ENCODE measurements around the gene SORCS3. TPM values are rescaled to one million over a fixed set of nuclear protein-coding genes. Genes with fewer than 3 reads are reported as not detected.

SORCS3 gene
- total RNA-seq, 1 experiment from 2014 or later: 0.04 TPM

- H2AFZ ChIP-seq (ENCODE audit: low read length): no peak overlapping the region
- no peak overlapping the region for H3K18ac ChIP-seq (ENCODE audit: insufficient read length, low read depth, low read length)
- no peak overlapping the region for H3K4ac ChIP-seq (ENCODE audit: low read depth, low read length)
- no peak overlapping the region for H4K5ac ChIP-seq (ENCODE audit: insufficient read length, low read depth, low read length)
- H3K4me1 ChIP-seq (ENCODE audit: insufficient read depth, low read length): no peaks in the 10 kb centered on the region
- no peak overlapping the region for H4K8ac ChIP-seq (replicated peaks; ENCODE audit: insufficient read length, low read depth, low read length)
- H3K9ac ChIP-seq (ENCODE audit: extremely low read depth, insufficient read length, low read length): no peak overlapping the region
- DNase-seq: no peak
- H3K4me2 ChIP-seq (ENCODE audit: insufficient read depth, insufficient read length, low read length): no peak overlapping the region
- H4K91ac ChIP-seq (ENCODE audit: insufficient read length, low read depth, low read length): no peak overlapping the region
- H3K23me2 ChIP-seq (ENCODE audit: insufficient read length, low read depth, low read length, poor library complexity, severe bottlenecking): no peaks in the 10 kb centered on the region
- H3T11ph ChIP-seq (ENCODE audit: low read length): no peak overlapping the region
- H3K79me2 ChIP-seq (ENCODE audit: insufficient read depth, low read length): no peaks in the 10 kb centered on the region
- H3K27ac ChIP-seq (ENCODE audit: insufficient read length, low read depth, low read length): no peak overlapping the region
- H3K9me3 Mint-ChIP-seq: no peaks in the 10 kb centered on the region
- no peak overlapping the region for H2BK5ac ChIP-seq (ENCODE audit: insufficient read length, low read length)
- H3K27ac Mint-ChIP-seq: no peak overlapping the region
- H3K36me3 Mint-ChIP-seq (ENCODE audit: insufficient read depth in 1 of 3, low read depth in 3 of 3): no peaks in the 10 kb centered on the region
- no peak overlapping the region for H2BK120ac ChIP-seq (ENCODE audit: low read depth, low read length, poor library complexity, severe bottlenecking)
- no peak overlapping the region for H2BK15ac ChIP-seq (ENCODE audit: low read depth, low read length)
- H2AK5ac ChIP-seq (ENCODE audit: insufficient read length, low read length): no peak overlapping the region
- no CpG with 5 or more reads among the region's 2 CpGs for WGBS (ENCODE audit: extremely low coverage, insufficient read length, low lambda C conversion rate)
- no peaks in the 10 kb centered on the region for H4K20me1 ChIP-seq (ENCODE audit: control insufficient read depth, insufficient read depth, insufficient read length)
- H3K56ac ChIP-seq (ENCODE audit: insufficient read length, low read depth, low read length): no peak overlapping the region
- H3K4me3 Mint-ChIP-seq: no peak overlapping the region
- no peak overlapping the region for H3K23ac ChIP-seq (ENCODE audit: insufficient read length, low read depth, low read length)
- H3K14ac ChIP-seq (ENCODE audit: insufficient read depth, low read length): no peak overlapping the region
- H2BK12ac ChIP-seq (ENCODE audit: insufficient read length, low read depth, low read length): no peak overlapping the region
- TF ChIP-seq, protein P1, sequence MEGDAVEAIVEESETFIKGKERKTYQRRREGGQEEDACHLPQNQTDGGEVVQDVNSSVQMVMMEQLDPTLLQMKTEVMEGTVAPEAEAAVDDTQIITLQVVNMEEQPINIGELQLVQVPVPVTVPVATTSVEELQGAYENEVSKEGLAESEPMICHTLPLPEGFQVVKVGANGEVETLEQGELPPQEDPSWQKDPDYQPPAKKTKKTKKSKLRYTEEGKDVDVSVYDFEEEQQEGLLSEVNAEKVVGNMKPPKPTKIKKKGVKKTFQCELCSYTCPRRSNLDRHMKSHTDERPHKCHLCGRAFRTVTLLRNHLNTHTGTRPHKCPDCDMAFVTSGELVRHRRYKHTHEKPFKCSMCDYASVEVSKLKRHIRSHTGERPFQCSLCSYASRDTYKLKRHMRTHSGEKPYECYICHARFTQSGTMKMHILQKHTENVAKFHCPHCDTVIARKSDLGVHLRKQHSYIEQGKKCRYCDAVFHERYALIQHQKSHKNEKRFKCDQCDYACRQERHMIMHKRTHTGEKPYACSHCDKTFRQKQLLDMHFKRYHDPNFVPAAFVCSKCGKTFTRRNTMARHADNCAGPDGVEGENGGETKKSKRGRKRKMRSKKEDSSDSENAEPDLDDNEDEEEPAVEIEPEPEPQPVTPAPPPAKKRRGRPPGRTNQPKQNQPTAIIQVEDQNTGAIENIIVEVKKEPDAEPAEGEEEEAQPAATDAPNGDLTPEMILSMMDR (conservative IDR thresholded peaks at IDR 0.05): no peak
- H3K9me3 ChIP-seq (ENCODE audit: control insufficient read depth, low read depth, low read length): no peaks in the 10 kb centered on the region
- no peak overlapping the region for H2BK20ac ChIP-seq (ENCODE audit: low read depth, low read length, poor library complexity, severe bottlenecking)
- H3K27me3 Mint-ChIP-seq (ENCODE audit: low read depth): no peaks in the 10 kb centered on the region
- no peaks in the 10 kb centered on the region for H3K79me1 ChIP-seq (ENCODE audit: insufficient read depth, low read depth, low read length, poor library complexity, severe bottlenecking)
- H3K27me3 ChIP-seq (ENCODE audit: insufficient read depth, low read length): no peaks in the 10 kb centered on the region
- H3K4me1 Mint-ChIP-seq: peaks cover 3 to 5% of the 10 kb centered on the region in 2 experiments
These were observed 504.6 kb downstream of the SORCS3 start for GRCh38 chr10:105145711-105146110.

Measured in H9 (cell line).